Left kidney (tissue), 2 donors: ENCODE measurements around the gene ABCD3. TPM values are rescaled to one million over a fixed set of nuclear protein-coding genes. Genes with fewer than 3 reads are reported as not detected.
A peak's percentile ranks its signal among the peaks of the same experiment; 100 is the strongest.
"Not testable (repeated sequence)": the region's sequence is repeated elsewhere in the genome, so short reads cannot be mapped to it uniquely, and the experiment has no call there.

Experiments
- DNase-seq: peaks from one replicate; pipeline ENCODE4 v3.0.0-alpha.2; 2013
- polyA plus RNA-seq: library from polyadenylated mRNA; unstranded; fragments of 120-200 nt; gene quantifications from one replicate; pipeline ENCODE4 v1.2.1, GENCODE V29; 2013; ENCODE audit not compliant: insufficient read length

Gene ABCD3
- polyA plus RNA-seq, 1 donor: 76.7 TPM

- not testable (repeated sequence) for DNase-seq
Measured at GRCh38 chr1:94448741-94449140, 30.6 kb downstream of the ABCD3 start.

GRCh38 chr1:94456736-94457135, 38.5 kb downstream of the ABCD3 start:
- no peak for DNase-seq

- no peak for DNase-seq
Measured at GRCh38 chr1:94462606-94463005, 44.4 kb downstream of the ABCD3 start.

- DNase-seq: no peak
Measured at GRCh38 chr1:94463056-94463764, 45.0 kb downstream of the ABCD3 start.

- DNase-seq: peak; percentile 4
Measured at GRCh38 chr1:94463765-94464330, 45.7 kb downstream of the ABCD3 start.

GRCh38 chr1:94468708-94469107, 50.5 kb downstream of the ABCD3 start:
- DNase-seq: no peak

- DNase-seq: no peak
Measured at GRCh38 chr1:94471271-94471670, 53.1 kb downstream of the ABCD3 start.

- no peak for DNase-seq
Measured at GRCh38 chr1:94475232-94475631, 57.0 kb downstream of the ABCD3 start.

GRCh38 chr1:94479682-94480081, 61.5 kb downstream of the ABCD3 start:
- no peak for DNase-seq

- DNase-seq: peak; percentile 56
Measured at GRCh38 chr1:94481473-94481933, 63.3 kb downstream of the ABCD3 start.

- DNase-seq: no peak
Measured at GRCh38 chr1:94486990-94487389, 68.8 kb downstream of the ABCD3 start.

- DNase-seq: no peak
Measured at GRCh38 chr1:94490556-94490955, 72.4 kb downstream of the ABCD3 start.

GRCh38 chr1:94496076-94496755, 78.0 kb downstream of the ABCD3 start:
- no peak for DNase-seq

GRCh38 chr1:94501426-94501825, 83.2 kb downstream of the ABCD3 start:
- DNase-seq: no peak

GRCh38 chr1:94501935-94502334, 83.7 kb downstream of the ABCD3 start:
- no peak for DNase-seq

- no peak for DNase-seq
Measured at GRCh38 chr1:94503153-94503552, 85.0 kb downstream of the ABCD3 start.

GRCh38 chr1:94504601-94505000, 86.4 kb downstream of the ABCD3 start:
- no peak for DNase-seq

GRCh38 chr1:94512816-94513215, 94.6 kb downstream of the ABCD3 start:
- DNase-seq: no peak

GRCh38 chr1:94514095-94514727, 96.0 kb downstream of the ABCD3 start:
- peak; percentile 15 for DNase-seq

GRCh38 chr1:94515296-94515947, 97.2 kb downstream of the ABCD3 start:
- no peak for DNase-seq

GRCh38 chr1:94519351-94519750, 101.2 kb downstream of the ABCD3 start:
- no peak for DNase-seq

- DNase-seq: peak; percentile 63
Measured at GRCh38 chr1:94522304-94522703, 104.1 kb downstream of the ABCD3 start.
